ENCODE measurements around the gene FAAH2.
"Not testable (repeated sequence)": the region's sequence is repeated elsewhere in the genome, so short reads cannot be mapped to it uniquely, and the experiment has no call there.

The FAAH2 gene, protein sequence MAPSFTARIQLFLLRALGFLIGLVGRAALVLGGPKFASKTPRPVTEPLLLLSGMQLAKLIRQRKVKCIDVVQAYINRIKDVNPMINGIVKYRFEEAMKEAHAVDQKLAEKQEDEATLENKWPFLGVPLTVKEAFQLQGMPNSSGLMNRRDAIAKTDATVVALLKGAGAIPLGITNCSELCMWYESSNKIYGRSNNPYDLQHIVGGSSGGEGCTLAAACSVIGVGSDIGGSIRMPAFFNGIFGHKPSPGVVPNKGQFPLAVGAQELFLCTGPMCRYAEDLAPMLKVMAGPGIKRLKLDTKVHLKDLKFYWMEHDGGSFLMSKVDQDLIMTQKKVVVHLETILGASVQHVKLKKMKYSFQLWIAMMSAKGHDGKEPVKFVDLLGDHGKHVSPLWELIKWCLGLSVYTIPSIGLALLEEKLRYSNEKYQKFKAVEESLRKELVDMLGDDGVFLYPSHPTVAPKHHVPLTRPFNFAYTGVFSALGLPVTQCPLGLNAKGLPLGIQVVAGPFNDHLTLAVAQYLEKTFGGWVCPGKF

GRCh38 chrX:57286507-57287251 is at the start of gene FAAH2:
TSS of gene FAAH2 (plus strand) at chrX:57286706. CDS start at chrX:57286826, 120 bp downstream.
- peak; percentile 46 for DNase-seq (ENCODE audit: low read depth)

DNA sequence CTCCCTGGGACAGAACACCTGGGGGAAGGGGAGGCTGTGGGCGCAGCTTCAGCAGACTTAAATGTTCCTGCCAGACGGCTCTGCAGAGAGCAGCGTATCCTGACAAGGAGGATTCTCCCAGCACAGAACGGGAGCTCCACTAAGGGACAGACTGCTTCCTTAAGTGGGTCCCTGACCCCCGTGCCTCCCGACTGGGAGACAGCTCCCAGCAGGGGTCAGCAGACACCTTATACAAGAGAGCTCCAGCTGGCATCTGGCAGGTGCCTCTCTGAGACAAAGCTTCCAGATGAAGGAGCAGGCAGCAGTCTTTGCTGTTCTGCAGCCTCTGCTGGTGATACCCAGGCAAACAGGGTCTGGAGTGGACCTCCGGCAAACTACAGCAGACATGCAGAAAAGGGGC is 44.5 kb upstream of the FAAH2 start:
- no peak for DNase-seq (ENCODE audit: low read depth)

- no peak for DNase-seq (ENCODE audit: low read depth)
Measured at GRCh38 chrX:57251965-57252364, 34.5 kb upstream of the FAAH2 start.

DNA sequence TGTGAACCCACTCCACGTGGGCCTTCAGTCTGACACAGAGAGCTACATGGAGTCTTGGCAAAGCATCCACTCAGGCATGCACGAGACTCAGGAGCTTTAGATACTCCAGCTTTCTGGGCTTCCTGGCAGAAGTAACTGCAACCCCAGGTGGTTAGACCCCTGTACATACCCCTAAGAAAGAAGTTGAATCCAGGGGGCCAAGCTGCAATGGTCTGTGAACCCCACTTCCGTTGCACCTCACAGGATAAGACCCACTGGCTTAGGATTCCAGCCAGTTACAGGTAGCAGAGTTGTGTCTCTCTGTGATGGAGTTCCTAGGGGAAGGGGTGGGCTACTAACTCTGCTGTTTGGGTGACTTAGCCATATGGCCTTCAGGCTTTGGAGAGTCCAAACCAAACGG is 21.4 kb upstream of the FAAH2 start:
- DNase-seq (ENCODE audit: low read depth) = no peak

- DNase-seq (ENCODE audit: low read depth) = no peak
Measured at GRCh38 chrX:57266275-57266674, 20.2 kb upstream of the FAAH2 start.

DNA sequence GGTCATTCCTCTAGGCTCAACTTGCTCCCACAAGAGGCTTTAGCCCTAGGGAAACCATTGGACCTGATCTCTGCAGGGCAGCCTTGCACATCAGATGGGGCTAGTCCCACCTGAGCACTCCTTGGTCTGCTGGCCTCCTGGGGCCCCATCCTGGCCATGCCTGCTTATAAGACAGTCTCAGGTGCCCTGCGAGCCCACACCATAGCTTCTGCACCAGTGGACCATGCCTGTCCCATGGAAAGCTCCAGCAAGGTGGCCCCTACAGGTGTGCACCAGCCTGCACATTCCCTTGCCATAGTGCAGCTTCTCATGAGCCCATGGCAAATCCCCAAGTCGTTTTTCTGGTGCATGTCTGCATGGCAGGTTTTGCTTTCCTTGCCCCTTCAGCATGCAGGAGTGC is 19.6 kb upstream of the FAAH2 start:
- DNase-seq (ENCODE audit: low read depth) = no peak

DNA sequence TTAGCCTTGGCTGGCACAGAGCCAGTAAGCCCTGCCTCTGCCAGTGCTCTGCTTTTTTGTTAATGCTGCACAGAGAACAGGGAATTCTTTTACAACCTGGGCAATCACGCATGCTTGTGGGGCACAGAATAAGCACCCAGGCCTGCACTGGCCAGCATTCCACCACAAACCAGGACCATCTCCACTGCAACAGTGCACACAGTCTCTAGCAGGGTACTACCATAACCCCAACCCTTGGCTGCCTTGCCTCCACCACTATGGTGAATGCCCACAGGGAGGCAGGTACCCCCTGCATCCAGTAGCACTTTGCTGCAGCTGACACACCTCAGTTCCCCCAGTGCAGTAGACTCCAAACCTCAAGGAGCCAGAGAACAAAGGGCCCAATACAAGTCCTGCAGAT is 19.2 kb upstream of the FAAH2 start:
- DNase-seq (ENCODE audit: low read depth) = no peak

GRCh38 chrX:57270980-57271379 is 15.5 kb upstream of the FAAH2 start:
- no peak for DNase-seq (ENCODE audit: low read depth)

GRCh38 chrX:57282568-57282967 is 3.9 kb upstream of the FAAH2 start:
- no peak for DNase-seq (ENCODE audit: low read depth)

DNA sequence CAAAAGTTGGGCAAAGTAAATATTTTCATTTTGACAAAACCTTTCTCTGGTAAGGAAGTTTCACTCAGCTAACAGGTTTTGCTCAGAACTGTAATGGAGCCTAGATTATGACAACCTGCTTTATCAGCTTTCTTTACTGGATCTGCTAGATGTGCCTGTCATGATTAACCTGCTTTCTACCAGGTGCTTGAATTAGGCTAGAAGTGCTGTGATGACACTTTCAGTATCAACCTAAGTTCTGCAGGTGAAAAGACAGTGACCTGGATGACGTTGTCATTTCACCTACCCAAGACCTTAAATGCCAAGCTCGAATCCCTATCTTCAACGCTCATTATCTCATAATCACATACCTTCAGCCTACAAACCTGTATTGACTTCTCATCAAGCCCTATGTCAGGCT is 1.5 kb upstream of the FAAH2 start:
- no peak for DNase-seq (ENCODE audit: low read depth)

- DNase-seq (ENCODE audit: low read depth) = no peak
Measured at GRCh38 chrX:57289089-57289488, 2.6 kb downstream of the FAAH2 start.

GRCh38 chrX:57294961-57295360 is 8.5 kb downstream of the FAAH2 start:
- DNase-seq (ENCODE audit: low read depth) = no peak

- DNase-seq (ENCODE audit: low read depth) = not testable (repeated sequence)
Measured at GRCh38 chrX:57295679-57296078, 9.2 kb downstream of the FAAH2 start.

- no peak for DNase-seq (ENCODE audit: low read depth)
Measured at GRCh38 chrX:57313583-57314215, 27.2 kb downstream of the FAAH2 start.

DNA sequence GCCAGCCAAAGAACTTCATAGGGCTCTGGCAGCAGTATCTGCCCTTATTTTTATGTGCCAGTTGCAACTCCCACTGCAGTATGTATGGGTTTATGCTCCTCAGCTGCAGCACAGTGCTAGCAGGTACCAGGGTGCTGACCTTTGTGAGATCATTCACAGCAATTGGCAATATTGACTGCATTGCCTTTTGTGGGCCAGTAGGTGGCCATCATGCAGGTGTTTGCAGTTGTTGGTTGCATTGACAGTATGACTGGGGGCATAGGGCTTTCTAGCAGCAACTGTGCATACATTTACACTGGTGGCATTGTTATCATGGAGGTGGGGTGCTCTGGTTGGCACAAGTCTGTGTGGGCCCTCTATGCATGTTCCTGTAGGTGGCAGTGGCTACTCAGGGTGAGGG is 42.5 kb downstream of the FAAH2 start:
- no peak for DNase-seq (ENCODE audit: low read depth)

- DNase-seq (ENCODE audit: low read depth) = not testable (repeated sequence)
Measured at GRCh38 chrX:57335790-57336189, 49.3 kb downstream of the FAAH2 start.

- no peak for DNase-seq (ENCODE audit: low read depth)
Measured at GRCh38 chrX:57353472-57354132, 67.1 kb downstream of the FAAH2 start.

GRCh38 chrX:57364145-57364544 is 77.6 kb downstream of the FAAH2 start:
- DNase-seq (ENCODE audit: low read depth) = no peak

- DNase-seq (ENCODE audit: low read depth) = no peak
Measured at GRCh38 chrX:57366430-57366829, 79.9 kb downstream of the FAAH2 start.

DNA sequence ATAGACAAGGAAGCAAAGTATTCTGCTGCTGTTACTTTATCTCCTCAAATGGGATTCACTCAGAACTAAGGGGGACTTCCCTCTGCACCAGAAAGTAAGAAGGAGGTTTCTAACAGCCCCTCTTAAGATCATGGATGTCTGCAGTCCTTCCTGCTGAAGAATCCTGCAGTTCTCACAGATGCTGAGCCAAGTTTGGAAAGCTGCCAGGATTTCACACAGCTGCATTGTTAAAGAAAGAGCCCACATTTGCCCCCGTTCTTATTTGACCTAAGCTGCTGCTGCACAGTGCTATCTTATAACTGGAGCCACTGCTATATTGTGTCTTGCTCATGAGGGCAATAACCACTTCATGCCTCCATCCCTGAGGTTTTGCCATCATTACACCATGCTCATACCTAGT is 81.1 kb downstream of the FAAH2 start:
- DNase-seq (ENCODE audit: low read depth) = no peak

DNA sequence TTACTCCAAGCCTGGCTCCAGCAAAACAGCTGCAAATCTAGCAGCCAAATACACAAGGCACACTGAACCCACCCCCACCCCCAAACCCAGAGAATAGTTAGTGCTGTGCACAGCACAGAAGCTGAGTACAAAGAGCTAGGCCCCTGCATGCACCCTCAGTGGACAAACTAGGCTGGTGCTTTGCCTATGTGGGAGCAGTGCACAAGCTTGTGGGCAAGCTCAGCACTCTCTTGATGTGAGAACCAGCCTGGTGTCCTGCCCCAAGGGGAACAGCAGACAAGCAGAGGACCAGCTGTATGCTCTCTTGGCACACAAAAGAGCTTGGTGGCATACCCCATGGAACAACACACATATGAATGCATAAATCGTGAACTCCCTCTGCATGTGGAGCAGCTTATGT is 81.7 kb downstream of the FAAH2 start:
- no peak for DNase-seq (ENCODE audit: low read depth)

DNA sequence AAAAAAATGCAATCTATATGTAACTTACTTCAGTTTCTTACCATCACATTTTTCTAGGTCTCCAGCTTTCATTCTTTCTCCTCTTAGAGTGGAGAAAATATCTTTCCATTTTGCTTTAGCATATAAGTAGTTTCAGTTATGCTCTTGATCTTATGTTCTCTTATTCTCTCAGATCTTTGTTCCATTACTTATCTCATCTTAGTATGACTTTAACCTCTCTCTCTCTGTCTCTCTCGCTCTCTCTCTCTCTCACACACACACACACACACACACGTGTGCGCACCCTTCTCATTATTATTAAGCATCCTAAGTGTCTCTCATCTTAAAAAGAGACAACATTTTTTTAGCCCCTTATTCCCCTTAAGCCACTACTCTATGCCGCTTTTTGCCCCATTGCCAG is 92.8 kb downstream of the FAAH2 start:
- DNase-seq (ENCODE audit: low read depth) = no peak

Data from activated T-helper 9 cell treated with anti-CD3 and anti-CD28 coated beads, Interleukin-2, amount 50 U/mL, for 16 hours (primary cell).